ENCODE data around the gene SPPL2C.

Gene SPPL2C

DNA sequence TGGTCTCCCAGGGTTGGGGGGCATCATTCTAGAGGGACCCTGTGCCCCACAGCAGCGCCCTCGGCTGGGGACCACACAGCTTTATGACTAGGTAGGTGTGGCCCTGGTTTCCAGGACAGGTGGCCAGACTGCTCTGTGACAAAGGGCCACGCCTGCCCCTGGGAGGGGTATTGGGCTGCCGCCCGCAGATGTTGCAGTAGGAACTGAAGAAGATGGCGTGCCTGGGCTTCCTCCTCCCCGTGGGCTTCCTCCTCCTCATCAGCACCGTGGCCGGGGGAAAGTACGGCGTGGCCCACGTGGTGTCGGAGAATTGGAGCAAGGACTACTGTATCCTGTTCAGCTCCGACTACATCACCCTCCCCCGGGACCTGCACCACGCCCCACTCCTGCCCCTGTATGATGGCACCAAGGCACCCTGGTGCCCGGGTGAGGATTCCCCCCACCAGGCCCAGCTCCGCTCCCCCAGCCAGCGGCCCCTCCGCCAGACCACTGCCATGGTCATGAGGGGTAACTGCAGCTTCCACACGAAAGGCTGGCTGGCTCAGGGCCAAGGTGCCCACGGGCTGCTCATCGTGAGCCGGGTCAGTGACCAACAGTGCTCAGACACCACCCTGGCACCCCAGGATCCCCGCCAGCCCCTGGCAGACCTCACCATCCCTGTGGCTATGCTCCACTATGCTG, at the start of gene SPPL2C:
Gene SPPL2C, plus strand, starts transcription at position 187 of the 681 bp plus-strand sequence. Its CDS starts 26 bp downstream, at position 213.
- DNase-seq: no peak

DNA sequence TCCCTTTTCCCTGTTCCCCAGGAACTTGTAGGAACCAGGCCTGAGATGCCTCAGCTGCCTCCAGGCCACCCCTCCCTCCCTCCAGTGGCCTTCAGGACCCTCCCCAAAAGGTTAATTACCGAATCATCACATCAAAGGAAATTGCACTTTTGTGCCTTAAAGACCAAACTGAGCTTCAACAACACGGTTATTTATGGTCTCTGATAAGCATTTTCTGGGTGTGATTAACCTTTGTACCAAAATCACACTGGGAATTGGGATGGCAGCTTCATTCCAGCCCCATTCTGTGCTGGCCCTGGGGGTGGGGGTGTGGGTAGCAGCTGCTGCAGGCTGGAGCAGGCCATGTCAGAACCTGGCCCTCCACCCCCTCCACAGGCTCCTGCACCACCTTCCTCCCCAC, 43.9 kb upstream of the SPPL2C start:
- DNase-seq: no peak

DNA sequence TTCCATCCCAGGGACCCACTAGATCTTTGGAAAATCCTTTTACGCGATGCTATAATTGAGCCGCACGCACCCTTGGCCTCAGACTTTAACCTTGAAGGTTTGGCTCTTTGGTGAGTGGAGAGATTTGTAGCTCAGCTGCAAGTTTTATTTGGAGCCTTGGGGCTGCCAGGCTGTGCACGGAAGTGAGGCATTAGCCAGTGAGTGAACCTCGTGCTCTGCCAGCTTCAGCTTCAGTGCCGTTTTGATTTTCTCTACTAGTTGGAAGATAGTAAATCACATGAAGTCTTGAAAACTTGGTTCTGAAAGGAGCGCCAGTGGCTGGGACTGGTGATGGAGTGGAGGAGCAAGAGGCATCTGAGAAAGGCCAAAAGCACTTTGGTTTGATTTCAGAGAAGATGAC, 43.3 kb upstream of the SPPL2C start:
- no peak for DNase-seq

GRCh38 chr17:45808845-45809244, 35.8 kb upstream of the SPPL2C start:
- DNase-seq: no peak

DNA sequence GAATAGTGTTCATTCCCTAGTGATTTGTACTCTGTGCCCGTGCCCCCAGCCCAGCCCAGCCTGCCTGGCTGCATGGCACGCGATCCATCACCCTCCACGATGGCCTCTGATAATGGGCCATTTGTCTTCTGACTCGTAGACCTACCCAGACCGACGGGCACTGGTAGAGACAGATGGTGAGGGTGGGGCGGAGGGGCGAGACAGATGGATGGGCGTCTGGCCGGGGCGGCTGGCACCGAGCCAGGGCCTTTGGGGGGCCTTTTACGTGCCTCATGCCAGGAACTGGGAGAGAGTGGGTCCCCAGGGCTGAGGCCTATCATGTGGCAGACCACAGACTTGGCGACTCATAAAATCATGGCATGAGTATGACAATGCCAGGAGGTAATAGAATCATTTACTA, 35.2 kb upstream of the SPPL2C start:
- DNase-seq: no peak

DNA sequence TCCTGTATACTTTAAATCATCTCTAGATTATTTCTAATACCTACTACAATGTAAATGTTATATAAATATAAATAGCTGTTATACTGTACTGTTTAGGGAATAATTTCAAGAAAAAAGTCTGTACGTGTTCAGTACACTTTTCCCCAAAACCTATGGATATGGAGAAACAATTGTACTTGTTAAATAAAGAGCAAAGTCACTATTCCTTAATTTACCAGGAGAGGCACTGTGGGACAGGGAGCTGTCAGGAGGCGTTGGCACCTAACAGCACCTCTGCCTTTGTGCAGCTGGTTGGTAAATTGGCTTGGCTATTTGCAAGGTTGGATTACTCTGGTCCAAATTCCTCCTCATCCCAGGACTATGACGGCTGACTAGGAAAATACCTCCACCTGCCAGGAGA, 32.6 kb upstream of the SPPL2C start:
- no peak for DNase-seq

DNA sequence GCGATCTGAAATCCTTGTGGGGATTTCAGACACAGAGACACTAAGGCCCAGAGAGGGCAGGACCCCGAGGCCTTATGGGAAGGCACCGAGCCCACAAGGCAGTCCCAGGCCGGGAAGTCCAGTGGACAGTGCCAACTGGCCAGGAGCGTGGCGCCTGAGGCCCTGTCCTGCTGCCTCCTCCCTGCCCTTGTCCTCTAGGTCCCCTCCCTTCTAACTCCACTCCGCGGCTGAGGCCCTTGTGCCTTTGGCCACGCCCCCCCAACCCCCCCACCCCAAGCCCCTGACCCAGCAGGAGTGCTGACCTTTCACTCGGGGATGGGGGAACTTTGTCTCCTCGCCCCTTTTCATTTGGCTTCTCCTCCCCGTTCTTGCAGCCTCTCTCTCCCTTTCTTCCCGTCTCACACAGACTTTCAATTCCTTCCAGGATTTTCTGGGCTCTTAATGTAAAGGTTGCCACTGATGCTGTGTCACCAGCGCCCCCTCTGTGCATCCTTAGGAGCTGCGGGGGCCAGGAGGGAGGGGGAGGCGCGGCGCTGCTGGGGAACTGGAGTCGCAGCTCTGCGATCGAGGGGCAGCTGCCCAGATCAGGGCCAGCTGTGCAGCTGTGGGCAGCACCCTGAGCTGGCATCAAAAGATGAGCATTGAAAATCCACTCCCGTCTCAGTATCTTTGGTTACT, 31.5 kb upstream of the SPPL2C start:
- no peak for DNase-seq

DNA sequence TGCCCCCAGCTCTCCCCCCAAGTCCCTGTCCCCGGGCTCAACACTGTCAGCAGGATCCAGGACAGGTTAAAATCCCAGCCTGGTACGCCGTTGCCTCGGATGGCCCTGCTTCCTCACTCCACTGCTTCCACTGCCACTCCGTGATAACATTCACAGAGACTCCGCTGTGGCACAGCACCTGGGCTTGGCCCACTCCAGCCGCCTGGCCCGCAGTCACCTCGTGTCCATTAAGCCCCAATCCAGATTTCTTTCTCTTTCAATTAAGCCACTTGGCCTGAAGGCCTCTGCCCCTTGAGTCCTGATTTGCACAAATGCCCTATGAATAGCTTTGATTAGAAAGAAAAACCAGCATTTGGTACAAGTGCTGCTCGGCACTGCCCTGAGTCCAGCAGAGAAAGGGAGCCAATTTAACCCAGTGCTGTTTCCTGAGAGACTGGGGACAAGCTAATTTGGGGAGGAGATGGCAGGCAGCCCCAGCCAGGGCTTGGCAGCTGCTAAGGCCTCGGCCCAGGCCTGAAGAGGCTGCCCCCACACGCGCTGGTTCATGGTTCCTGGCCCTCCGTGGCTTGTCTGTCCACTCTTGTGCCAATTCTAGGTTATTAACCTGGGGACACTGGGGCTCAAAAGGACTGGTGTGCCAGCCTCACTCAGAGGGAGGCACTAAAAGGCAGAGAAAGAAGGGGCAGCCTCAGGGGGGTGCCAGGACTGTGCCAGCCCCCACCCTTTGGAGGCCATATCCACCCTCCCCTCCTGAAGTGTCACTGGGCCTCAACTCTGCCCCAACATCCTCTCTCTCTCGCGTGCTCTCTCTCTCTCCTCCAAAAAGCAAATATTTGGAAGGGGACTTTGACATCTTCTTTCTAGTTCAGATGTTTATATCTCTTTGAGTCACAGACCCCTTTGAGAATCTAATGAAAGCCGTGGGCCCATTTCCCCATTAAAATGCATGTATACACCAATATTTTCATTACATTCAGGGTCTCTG, 29.8 kb upstream of the SPPL2C start:
- DNase-seq: no peak

- DNase-seq: no peak
Measured at GRCh38 chr17:45815752-45816151, 28.9 kb upstream of the SPPL2C start.

GRCh38 chr17:45818041-45818440, 26.6 kb upstream of the SPPL2C start:
- DNase-seq: no peak

DNA sequence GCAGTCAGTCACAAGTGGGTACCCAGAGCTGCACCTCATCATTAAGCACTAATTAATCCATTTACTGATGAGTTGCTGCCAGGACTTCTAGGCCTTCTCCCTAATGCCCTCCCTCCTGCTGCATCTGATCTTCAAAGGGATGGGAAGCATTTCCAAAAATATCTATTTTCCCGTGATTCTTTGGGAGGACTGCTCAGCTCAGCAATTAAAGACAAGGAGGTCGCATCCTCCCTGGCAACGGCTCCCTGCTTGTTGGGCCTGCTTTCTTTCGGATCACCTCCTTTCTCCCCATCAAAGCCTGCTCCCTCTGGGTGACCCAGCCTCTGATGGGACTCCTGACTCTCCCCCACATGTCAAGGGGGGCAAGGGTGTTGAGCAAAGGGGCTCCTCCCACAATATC, 26.0 kb upstream of the SPPL2C start:
- DNase-seq: no peak

DNA sequence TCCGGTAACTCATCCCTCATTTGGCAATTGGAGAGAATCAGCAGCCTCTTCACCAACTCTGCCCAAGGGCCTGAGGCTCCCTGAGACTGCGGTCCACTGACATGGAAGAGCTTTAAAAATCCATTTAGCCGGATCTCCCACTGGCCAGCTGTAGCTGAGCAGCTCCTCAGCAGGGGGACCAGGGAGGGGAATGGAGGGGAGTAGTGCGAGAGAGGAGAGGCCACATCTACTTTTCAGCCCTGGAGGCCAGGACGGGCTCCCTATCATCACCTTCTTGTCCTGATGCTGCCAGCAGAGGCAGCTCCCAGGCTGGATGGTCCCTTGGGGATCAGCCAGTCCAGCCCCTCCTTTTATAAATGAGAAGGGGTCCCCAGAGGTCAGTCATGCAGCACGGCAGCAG, 25.0 kb upstream of the SPPL2C start:
- DNase-seq: no peak

GRCh38 chr17:45820052-45820780, 24.5 kb upstream of the SPPL2C start:
- no peak for DNase-seq

GRCh38 chr17:45821147-45821546, 23.5 kb upstream of the SPPL2C start:
- no peak for DNase-seq

- DNase-seq: no peak
Measured at GRCh38 chr17:45823598-45823997, 21.1 kb upstream of the SPPL2C start.

- no peak for DNase-seq
Measured at GRCh38 chr17:45824475-45824874, 20.2 kb upstream of the SPPL2C start.

DNA sequence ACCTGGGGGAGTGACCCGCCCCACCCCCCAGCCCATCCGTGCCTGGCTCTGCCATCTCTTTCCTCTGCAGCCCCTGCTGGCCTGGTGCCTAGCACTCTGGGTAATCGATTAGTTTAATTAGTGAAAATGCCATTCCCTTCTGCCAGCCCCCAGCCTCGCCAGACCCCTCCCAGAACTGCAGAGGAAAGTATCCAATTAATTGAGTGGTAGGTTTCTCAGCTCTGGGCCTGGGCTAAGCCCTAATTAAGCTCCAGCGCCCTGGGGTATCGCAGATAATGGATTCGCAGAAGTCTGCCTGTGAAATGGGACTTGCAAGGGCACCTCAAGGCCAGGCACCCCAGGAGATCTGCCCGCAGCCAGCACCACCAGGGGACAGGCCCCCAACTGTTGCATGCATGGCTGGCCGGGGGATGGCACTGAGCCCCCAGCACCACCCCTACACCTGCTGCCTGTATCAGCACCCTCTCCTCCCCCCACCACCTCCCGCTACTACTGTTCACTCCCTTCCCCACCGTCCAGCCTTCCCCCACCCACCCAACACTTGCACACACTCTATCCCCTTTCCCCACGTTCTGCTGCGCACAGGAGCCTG, 19.7 kb upstream of the SPPL2C start:
- no peak for DNase-seq

DNA sequence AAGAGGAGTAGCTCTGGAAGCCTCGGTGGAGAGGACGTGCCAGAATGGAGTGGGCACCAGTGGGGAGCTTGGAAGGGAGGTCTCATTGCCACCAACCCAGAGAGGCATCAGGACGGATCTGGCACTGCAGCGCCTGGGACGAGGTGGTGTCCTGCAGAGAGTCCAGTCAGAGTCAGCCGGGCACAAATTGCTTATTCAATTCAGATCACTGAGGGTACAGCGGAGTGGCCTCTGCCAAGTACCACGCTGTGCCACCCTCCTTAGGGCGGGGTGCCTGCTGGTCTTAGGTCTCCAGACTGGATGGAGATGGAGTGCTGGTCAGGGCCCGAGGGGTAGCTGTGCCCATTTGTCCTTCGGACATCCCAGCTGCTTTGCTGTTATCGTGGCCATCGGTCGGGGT, 18.9 kb upstream of the SPPL2C start:
- no peak for DNase-seq

GRCh38 chr17:45826919-45827588, 17.6 kb upstream of the SPPL2C start:
- DNase-seq: no peak

DNA sequence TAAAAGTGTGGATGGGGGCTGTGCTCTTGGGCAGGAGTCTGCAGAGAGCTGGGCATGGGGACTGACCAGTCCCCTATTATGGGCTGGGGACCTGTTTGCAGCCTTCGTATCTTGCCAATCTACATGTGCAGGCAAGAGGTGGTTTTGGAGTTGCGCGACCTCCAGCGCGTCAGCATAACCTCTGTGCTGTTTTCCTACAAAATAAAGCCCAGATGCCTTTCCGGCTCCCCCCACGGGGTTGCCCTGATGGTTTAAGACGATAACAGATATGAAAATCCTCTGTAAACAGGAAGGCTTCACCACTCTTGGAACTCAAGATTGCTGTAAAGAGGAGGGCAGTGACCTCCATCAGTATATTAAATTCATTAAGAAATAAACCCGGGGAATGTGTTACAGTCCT, 16.5 kb upstream of the SPPL2C start:
- no peak for DNase-seq

- DNase-seq: no peak
Measured at GRCh38 chr17:45828582-45829133, 16.0 kb upstream of the SPPL2C start.

- DNase-seq: no peak
Measured at GRCh38 chr17:45833920-45834319, 10.8 kb upstream of the SPPL2C start.
